GM23338 (cell line): ENCODE measurements around the gene NPAS2. TPM values are rescaled to one million over a fixed set of nuclear protein-coding genes. Genes with fewer than 3 reads are reported as not detected.

Source experiments
- ATAC-seq: fragments of 200-7000 bp; cut with Tn5 transposase; 3 replicates; pipeline ENCODE4 v1.9.1; 2020
- DNase-seq: peaks from one replicate; pipeline ENCODE4 v3.0.0-alpha.2; 2015; ENCODE audit warnings: low spot score
- H2AFZ ChIP-seq: fragments of 200-600 bp; sonication (generic); 2 replicates; pipeline ENCODE4 v1.8.0; 2016; ENCODE audit warnings: antibody characterized with exemption, mild to moderate bottlenecking, moderate library complexity
- H3F3A ChIP-seq: fragments of 200-600 bp; sonication (generic); replicated peaks from 2 replicates; pipeline ENCODE4 v1.8.0; 2017; ENCODE audit warnings: antibody characterized with exemption, mixed run types, low read depth
- H3K27ac ChIP-seq: fragments of 200-600 bp; sonication (generic); 2 replicates; pipeline ENCODE4 v1.6.1; 2016; ENCODE audit warnings: low read depth
- H3K27me3 ChIP-seq: fragments of 200-600 bp; sonication (generic); 2 replicates; pipeline ENCODE4 v1.8.0; 2016; ENCODE audit warnings: mild to moderate bottlenecking, mixed run types, moderate library complexity; ENCODE audit not compliant: insufficient read depth
- H3K36me3 ChIP-seq: fragments of 200-600 bp; sonication (generic); 2 replicates; pipeline ENCODE4 v1.8.0; 2016; ENCODE audit warnings: mild to moderate bottlenecking; ENCODE audit not compliant: insufficient read depth
- H3K4me1 ChIP-seq: fragments of 200-600 bp; sonication (generic); 2 replicates; pipeline ENCODE4 v1.8.0; 2016; ENCODE audit warnings: mild to moderate bottlenecking, moderate library complexity; ENCODE audit not compliant: insufficient read depth
- H3K4me2 ChIP-seq: fragments of 200-600 bp; sonication (generic); 2 replicates; pipeline ENCODE4 v1.7.1; 2017; ENCODE audit warnings: mixed run types
- H3K4me3 ChIP-seq: fragments of 200-600 bp; sonication (generic); 2 replicates; pipeline ENCODE4 v1.6.1; 2016; ENCODE audit warnings: mixed run types
- H3K79me2 ChIP-seq: fragments of 200-600 bp; sonication (generic); replicated peaks from 2 replicates; pipeline ENCODE4 v1.8.0; 2017; ENCODE audit warnings: mild to moderate bottlenecking; ENCODE audit not compliant: insufficient read depth
- H3K9me2 ChIP-seq: fragments of 200-600 bp; sonication (generic); 2 replicates; pipeline ENCODE4 v1.8.0; 2017; ENCODE audit not compliant: insufficient read depth
- H4K20me1 ChIP-seq: fragments of 200-600 bp; sonication (generic); replicated peaks from 2 replicates; pipeline ENCODE4 v1.8.0; 2017; ENCODE audit warnings: mild to moderate bottlenecking; ENCODE audit not compliant: insufficient read depth
- H3K27ac Mint-ChIP-seq: 2 replicates; pipeline ENCODE4 v1.8.0; 2020; ENCODE audit warnings: inconsistent platforms, mild to moderate bottlenecking, moderate library complexity, mixed read lengths
- H3K27me3 Mint-ChIP-seq: 3 replicates; pipeline ENCODE4 v1.8.0; 2022; ENCODE audit warnings: low read depth, mild to moderate bottlenecking, moderate library complexity, mixed read lengths, inconsistent platforms; ENCODE audit not compliant: insufficient read depth, poor library complexity
- H3K36me3 Mint-ChIP-seq: 3 replicates; pipeline ENCODE4 v1.8.0; 2021; ENCODE audit warnings: low read depth, mild to moderate bottlenecking, inconsistent platforms, moderate library complexity, mixed read lengths
- H3K4me1 Mint-ChIP-seq: 3 replicates; pipeline ENCODE4 v1.8.0; 2020; ENCODE audit warnings: mild to moderate bottlenecking, inconsistent platforms, mixed read lengths
- H3K4me3 Mint-ChIP-seq: 3 replicates; pipeline ENCODE4 v1.8.0; 2021; ENCODE audit warnings: moderate library complexity, mild to moderate bottlenecking, inconsistent platforms, mixed read lengths
- H3K9me3 Mint-ChIP-seq: 3 replicates; pipeline ENCODE4 v1.8.0; 2020; ENCODE audit warnings: moderate library complexity, mild to moderate bottlenecking, inconsistent platforms, mixed read lengths
- CREB1 ChIP-seq: fragments of 250-450 bp; sonication (Bioruptor Pico); IDR thresholded peaks from 2 replicates; pipeline ENCODE4 v1.5.0; 2020; ENCODE audit warnings: low read depth, mild to moderate bottlenecking, moderate library complexity
- CTCF ChIP-seq, 2 experiments: fragments of 200-600 bp in 1 of 2; sonication (generic) in 1 of 2; conservative IDR thresholded peaks; 2 replicates each; pipeline versions ENCODE4 v1.5.1 to v1.6.1; 2016 to 2017; ENCODE audit warnings: antibody characterized with exemption in 2 of 2, low read depth in 2 of 2, mild to moderate bottlenecking in 2 of 2, moderate library complexity in 1 of 2
- ETS1 ChIP-seq: IDR thresholded peaks from 2 replicates; pipeline ENCODE4 v1.6.1; 2016; ENCODE audit warnings: antibody characterized with exemption
- EZH2 ChIP-seq: fragments of 200-600 bp; sonication (generic); IDR thresholded peaks from one replicate; pipeline ENCODE4 v1.8.0; 2017; ENCODE audit warnings: antibody characterized with exemption, mild to moderate bottlenecking, low read depth; ENCODE audit not compliant: unreplicated experiment
- EZH2phosphoT487 ChIP-seq: fragments of 200-600 bp; sonication (generic); IDR thresholded peaks from one replicate; pipeline ENCODE4 v1.8.1; 2018; ENCODE audit warnings: antibody characterized with exemption; ENCODE audit not compliant: unreplicated experiment
- JUNB ChIP-seq: IDR thresholded peaks from one replicate; pipeline ENCODE4 v1.6.1; 2016; ENCODE audit warnings: antibody characterized with exemption; ENCODE audit not compliant: unreplicated experiment
- NANOG ChIP-seq: IDR thresholded peaks from 2 replicates; pipeline ENCODE4 v1.6.1; 2016; ENCODE audit warnings: antibody characterized with exemption, borderline replicate concordance
- POLR2AphosphoS5 ChIP-seq: IDR thresholded peaks from 2 replicates; pipeline ENCODE4 v1.6.1; 2016; ENCODE audit warnings: antibody characterized with exemption, low read depth
- REST ChIP-seq: IDR thresholded peaks from one replicate; pipeline ENCODE4 v1.6.1; 2018; ENCODE audit warnings: antibody characterized with exemption; ENCODE audit not compliant: unreplicated experiment
- STAT1 ChIP-seq: IDR thresholded peaks from one replicate; pipeline ENCODE4 v1.6.1; 2016; ENCODE audit warnings: antibody characterized with exemption; ENCODE audit not compliant: unreplicated experiment
- ZNF114 ChIP-seq: fragments of 250-450 bp; sonication (Bioruptor Pico); IDR thresholded peaks from 2 replicates; pipeline ENCODE4 v1.5.0; 2020; ENCODE audit warnings: mild to moderate bottlenecking, moderate library complexity
- ZNF331 ChIP-seq: fragments of 250-450 bp; sonication (Bioruptor Pico); IDR thresholded peaks from 2 replicates; pipeline ENCODE4 v1.5.0; 2020; ENCODE audit warnings: low read depth, mild to moderate bottlenecking, moderate library complexity
- ZNF462 ChIP-seq: fragments of 250-450 bp; sonication (Bioruptor Pico); IDR thresholded peaks from 2 replicates; pipeline ENCODE4 v1.5.0; 2020; ENCODE audit warnings: mild to moderate bottlenecking, moderate library complexity
- polyA plus RNA-seq: library from polyadenylated mRNA; unstranded; fragments of >200 nt; fragmentation: Nextera tagmentation; extraction: Ambion mirVana; gene quantifications from 2 replicates; pipeline ENCODE4 v1.2.1, GENCODE V29; 2016
- total RNA-seq: library from RNA; depleted of rRNA; stranded (reverse); fragments of >200 nt; shearing (Covaris generic); gene quantifications from 2 replicates; pipeline ENCODE4 v1.2.3, GENCODE V29; 2014

NPAS2 gene
- total and polyA plus RNA-seq, 2 experiments from 2014 or later = 0.56 to 1.1 TPM

- H3K4me1 ChIP-seq = peaks cover 17% of the 10 kb centered on the region
- H2AFZ ChIP-seq = peak overlapping the region; percentile 81
- H3K79me2 ChIP-seq = no peaks in the 10 kb centered on the region
- no peaks in the 10 kb centered on the region for H3K36me3 ChIP-seq
- no peak overlapping the region for H3K27ac ChIP-seq
- no peak overlapping the region for H3K4me3 ChIP-seq
- Mint-ChIP-seq H3K36me3 (peaks cover 4% of the 10 kb centered on the region; the same call in 2 of the 3 replicates), H3K27ac (no peak overlapping the region), H3K4me1 (peaks cover 32% of the 10 kb centered on the region), H3K4me3 (no peak overlapping the region), H3K27me3 (peaks cover 3% of the 10 kb centered on the region), H3K9me3 (peaks cover 5% of the 10 kb centered on the region; the same call in 2 of the 3 replicates)
- no peak for DNase-seq
- no peaks in the 10 kb centered on the region for H4K20me1 ChIP-seq
- H3F3A ChIP-seq = no peaks in the 10 kb centered on the region
- peaks cover 8% of the 10 kb centered on the region; the same call in 1 of the 2 replicates for H3K9me2 ChIP-seq
- H3K27me3 ChIP-seq = no peaks in the 10 kb centered on the region
- no peak overlapping the region for H3K4me2 ChIP-seq
- TF ChIP-seq CREB1 (CRISPR knock-in tag) (no peak), CTCF (conservative IDR thresholded peaks at IDR 0.05; ENCODE audit: low read depth in 2 of 2) (no peak), ZNF462 (CRISPR knock-in tag) (no peak), POLR2AphosphoS5 (no peak), NANOG (no peak), EZH2phosphoT487 (no peak), ZNF114 (CRISPR knock-in tag) (no peak), EZH2 (no peak), ZNF331 (CRISPR knock-in tag) (no peak), REST (no peak), JUNB (no peak), STAT1 (no peak), ETS1 (no peak)
- ATAC-seq = peak; percentile 39
Measured at GRCh38 chr2:100809506-100809905, 10.4 kb upstream of the NPAS2 start.
